DMS114 treated with DMSO at 0.1 percent for 48 hours (cell line): ENCODE data around the gene CREM.
"Not testable (repeated sequence)": the region's sequence is repeated elsewhere in the genome, so short reads cannot be mapped to it uniquely, and the experiment has no call there.

Experiments
- DNase-seq: peaks from one replicate; lab custom pipeline; 2025; ENCODE audit not compliant: unreplicated experiment; lab: John Stamatoyannopoulos, UW

CREM gene

DNA sequence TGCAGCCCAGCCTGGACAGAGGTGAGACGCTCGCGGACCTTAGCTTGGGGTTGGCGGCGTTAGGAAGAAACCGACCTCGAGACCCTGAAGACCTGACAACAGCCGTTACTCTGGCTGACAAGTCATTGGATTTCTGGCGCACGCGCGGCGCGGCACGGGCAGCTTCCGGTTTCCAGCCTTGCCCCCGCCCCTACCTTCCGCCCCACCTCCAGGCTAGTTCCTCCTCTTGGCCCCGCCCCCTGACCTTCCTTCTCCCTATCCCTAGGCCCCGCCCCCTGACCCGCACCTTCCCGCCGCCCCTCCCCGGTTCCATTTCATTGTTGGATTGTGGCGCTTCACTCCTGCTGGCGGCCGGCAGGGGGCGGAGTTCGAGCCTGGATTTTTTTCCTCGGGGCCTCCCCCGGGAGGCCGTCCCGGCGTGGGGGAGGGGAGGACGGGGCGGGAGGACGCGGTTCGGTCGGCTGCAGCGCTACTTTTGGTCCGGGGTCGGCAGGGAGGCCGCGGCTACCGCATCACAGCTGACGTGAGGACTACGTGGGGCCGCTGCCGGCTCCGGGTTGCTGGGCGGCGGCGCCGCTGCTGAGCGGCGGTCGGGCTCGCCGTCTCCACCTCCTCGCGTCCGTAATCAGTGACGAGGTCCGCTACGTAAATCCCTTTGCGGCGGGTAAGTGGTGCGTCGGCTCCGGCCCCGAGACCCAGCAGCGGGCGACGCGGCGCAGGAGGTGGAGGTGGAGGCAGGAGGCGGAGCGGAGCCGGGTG is at the start of gene CREM:
TSS of gene CREM (plus strand) at position 317 of the 759 bp plus-strand sequence. CDS start 10,990 bp downstream, outside the sequence.
- DNase-seq: peak; percentile 98

DNA sequence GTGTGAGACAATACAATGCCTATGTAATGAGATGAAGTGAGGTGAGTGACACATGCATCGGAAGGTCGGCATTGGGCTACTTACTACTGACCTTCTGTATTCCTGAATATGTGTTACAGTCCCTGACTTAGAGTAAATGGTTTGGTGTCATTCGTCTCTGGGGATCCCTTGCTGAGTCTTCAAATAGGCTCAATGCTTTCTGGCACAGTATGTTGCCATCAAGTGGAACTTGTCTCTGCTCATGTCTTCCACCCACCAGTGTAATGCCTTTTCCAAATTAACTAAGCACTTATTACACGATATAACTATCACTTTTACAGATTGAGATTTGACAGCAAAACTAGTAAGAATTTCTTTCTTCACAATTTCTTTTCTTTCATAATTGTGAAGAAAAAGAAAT is 47.4 kb upstream of the CREM start:
- DNase-seq: no peak

DNA sequence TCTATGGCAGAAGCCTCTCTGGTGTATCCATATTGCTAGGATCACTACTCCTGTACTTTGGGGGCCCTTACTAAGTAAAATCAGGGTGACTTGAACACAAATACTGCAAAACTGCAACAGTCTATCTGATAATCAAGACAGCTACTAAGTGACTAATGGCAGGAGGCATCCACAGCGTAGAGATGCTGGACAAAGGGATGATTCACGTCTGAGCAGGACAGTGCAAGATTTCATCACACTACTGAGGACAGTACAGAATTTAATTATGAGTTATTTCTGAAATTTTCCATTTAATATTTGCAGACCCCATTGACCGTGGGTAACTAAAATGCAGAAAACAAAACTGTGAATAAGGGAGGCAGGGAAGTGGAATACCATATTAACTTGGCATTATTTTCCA is 46.9 kb upstream of the CREM start:
- DNase-seq: no peak

DNA sequence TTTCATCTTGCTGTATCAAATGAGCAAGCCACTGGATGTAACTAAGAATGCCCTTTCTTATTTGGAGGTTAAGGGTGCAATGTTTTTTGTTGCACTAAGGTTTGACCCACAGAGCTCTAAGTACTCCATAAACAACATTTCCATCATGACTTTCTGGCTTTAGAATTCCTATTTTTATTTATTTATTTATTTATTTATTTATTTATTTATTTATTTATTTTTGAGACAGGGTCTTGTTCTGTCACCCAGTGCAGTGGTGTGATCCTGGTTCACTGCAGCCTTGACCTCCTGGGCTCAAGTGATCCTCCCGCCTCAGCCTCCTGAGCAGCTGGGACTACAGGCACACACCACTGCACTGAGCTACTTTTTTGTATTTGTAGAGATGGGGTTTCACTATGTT is 46.4 kb upstream of the CREM start:
- DNase-seq: not testable (repeated sequence)

DNA sequence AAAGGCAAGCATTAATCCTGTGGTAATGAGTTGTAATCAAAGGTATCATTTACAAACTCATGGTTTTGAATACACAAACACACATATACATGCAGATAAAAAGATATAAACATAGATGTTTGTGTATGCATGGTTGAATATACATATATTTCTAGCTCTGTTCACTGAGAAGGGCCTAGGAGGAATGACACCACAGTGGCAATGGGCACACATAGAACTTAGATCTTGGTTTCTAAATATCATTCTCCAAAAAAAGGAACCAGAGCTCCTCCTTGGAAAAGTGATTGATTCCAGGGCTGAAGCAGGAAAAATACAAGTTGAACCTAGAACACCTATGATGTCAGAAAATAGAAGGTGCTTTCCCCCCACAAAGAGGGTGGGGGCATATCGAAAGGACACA is 43.4 kb upstream of the CREM start:
- no peak for DNase-seq

DNA sequence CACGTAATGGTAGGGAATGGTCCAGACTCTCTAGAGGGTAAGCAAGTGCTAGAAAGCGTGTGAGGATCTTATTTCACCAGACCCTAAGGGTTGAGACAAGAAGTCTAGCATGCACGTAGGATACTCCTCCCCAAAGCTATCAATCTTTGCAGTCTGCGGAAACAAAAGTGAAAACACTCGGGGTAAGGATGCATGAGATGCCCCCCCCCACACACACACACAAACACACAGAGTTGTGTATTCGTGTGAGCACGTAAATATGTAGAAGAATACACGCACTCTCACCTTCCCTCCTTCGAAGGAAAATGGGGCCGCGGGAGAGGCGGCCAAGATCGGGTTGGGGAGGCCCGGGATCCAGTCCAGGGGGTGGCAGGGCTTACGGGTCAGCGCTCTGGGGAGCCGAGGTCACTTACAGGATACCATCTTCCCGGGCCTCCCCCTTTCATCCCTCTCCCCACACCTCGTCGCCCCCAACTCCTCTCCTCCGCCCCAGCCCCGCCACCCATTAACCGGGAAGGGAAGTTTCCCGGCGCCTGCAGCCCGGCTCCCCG is 37.0 kb upstream of the CREM start:
- DNase-seq: no peak

DNA sequence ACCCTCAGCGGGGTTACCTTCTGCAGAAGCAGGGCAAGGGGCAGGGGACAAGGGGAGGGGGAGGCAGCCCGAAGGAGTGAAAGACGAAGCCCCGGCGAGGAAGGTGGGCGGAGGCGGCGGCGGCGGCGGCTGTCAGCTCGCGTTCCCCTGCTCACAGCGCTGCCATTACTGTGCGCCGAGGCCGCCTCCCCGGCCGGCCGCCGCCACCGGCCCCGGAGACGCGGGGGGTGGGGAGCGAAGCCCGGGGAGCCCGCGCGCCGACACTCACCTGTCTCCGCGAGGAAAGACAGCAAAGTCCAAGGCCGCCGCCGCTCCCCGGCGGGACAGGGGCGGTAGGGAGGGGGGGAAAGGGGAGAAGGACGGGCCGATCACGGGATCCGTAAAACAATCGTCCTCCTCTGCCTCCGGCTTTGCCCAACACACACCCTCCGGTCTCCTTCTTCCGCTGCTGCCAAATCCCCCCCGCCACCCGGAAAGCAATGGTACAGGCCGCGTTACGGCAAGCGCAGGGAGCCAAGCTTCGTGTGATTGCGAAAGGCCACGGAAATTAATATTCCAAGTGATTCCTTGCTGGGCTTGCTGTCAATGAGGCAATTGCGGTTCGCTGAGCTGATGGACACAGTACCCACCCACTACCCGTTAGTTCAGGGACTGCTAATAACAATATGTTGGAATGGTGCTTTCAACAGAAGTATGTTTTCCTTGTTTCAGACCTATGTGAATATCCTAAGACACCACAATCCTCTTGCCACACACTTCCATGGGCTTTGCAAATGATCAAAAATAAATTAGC is 36.3 kb upstream of the CREM start, which contains the start of gene CUL2:
TSS of gene CUL2 (minus strand) at position 180 of the 793 bp plus-strand sequence. CDS start 19,024 bp downstream, outside the sequence.
- peak; percentile 87 for DNase-seq

DNA sequence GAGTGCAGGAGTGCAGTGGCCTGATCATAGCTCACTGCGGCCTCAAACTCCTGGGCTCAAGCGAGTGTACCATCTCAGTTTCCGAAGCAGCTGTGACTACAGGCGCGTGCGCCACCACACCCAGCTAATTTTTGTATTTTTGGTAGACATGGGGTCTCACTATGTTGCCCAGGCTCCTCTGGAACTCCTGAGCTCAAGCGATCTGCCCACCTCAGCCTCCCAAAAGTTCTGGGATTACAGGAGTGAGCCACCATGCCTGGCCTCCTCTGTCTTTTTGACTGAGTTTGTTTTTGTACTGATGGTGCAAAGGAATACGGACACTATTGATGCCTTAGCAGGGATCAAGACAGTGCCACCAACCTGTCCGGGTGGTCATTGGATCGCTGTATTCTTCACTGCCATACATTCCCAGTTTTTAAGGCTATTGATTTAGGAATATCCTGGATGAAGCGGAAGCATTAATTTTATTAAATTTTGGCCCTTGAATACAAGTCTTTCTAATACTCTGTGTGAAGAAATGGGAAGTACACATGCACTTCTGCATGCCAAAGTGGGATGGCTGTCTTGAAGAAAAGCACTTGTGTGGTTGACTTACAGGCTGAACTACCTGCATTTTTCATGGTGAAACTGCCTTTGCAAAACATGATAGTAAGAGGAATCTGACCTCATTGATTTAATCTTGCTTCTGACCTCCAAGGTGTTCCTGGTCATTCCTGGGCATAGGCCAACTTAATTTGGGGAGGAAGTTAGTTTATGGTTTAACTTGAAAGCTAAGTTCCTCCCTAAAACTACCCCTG is 34.5 kb upstream of the CREM start:
- no peak for DNase-seq

DNA sequence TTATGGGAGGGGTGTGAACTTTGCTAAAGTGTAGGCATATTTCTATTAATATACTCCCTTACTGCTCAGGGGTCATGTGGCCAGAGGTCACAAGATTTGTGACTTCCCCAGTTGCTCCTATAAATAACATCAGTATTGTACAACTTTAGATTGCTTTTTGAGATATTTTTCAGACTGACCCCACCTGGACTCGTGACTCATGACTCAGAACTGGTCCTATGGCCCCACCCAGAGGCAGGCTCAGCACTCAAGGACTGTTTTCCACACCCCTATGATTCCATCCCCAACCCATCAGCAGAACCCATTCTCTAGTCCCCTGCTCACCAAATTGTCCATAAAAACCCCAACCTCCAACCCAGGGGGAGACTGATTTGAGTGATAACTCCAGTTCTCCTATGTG is 33.8 kb upstream of the CREM start:
- DNase-seq: no peak

DNA sequence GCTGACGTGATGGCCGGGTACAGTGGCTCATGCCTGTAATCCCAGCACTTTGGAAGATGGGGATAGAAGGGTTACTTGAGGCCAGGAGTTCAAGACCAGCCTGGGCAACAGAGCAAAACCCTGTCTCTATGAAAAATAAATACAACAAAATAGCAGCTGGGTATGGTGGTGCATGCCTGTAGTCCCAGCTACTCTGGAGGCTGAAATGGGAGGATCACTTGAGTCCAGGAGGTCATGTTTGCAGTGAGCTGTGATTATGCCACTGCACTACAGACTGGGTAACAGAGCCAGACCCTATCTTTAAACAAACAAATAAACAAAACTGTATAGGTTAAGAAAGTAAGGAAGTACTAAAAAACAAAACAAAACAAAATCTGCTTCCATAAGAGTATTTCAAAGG is 30.3 kb upstream of the CREM start:
- no peak for DNase-seq

DNA sequence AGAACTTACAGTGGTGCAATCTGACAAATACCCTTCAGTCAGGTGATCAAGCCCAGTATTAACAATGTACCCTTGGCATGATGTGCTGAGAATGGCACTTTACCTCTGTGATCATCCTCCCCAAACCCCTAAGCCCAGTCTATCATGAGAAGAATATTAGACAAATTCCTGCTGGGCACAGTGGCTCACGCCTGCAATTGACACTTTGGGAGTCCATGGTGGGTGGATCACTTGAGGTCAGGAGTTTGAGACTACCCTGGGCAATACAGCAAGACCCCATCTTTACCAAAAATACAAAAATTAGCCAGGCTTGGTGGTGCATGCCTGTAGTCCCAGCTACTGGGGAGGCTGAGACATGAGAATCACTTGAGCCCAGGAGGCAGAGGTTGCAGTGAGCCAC is 29.1 kb upstream of the CREM start:
- DNase-seq: no peak

DNA sequence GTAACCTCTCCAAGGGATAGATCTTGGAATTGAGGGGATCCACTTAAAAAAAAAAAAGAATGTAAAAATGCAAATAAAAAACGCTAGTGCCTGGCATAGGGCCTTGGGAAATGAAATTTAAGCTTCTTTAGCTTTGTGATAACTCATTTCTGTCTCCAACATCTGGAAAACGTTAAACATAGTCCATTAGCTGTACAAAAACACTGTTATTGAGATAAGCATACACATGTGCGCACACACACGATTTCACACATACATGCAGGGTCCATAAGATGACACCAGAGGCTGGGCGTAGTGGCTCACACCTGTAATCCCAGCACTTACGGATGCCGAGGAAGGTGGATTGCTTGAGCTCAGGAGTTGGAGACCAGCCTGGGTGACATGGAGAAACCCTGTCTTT is 22.8 kb upstream of the CREM start:
- DNase-seq: no peak

DNA sequence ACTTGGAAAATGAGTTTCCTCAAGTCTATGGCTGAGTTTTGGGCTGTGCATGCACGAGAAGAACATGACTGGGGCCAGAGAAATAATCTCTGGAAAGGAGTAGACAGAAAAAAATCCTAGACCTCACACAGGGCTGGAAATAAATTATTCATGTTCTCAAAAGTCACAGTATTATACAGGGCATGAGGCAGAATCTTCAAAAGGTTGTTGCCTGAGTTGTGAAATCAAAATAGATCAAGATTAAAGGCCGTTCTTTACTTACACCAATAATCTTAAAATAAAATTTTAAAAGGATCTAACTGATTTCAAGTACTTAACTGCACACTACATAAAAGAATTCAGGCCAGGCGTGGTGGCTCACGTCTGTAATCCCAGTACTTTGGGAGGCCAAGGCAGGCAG is 14.1 kb upstream of the CREM start:
- no peak for DNase-seq

DNA sequence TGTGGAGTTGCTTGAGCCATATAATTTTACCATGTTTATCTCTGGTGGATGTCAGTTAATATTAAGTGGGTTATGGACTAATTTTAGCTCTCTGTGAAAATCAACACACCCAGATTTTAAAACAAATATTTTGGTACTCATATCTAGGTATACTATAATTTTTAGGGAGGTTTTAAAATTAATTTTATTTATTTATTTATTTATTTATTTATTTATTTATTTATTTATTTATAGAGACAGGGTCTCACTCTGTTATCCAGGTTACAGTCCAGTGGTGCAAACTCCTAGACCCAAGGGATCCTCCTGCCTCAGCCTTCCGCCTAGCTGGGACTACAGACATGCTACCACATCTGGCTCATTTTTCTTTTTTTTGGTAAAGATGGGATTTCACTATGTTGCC is 7.3 kb upstream of the CREM start:
- no peak for DNase-seq

DNA sequence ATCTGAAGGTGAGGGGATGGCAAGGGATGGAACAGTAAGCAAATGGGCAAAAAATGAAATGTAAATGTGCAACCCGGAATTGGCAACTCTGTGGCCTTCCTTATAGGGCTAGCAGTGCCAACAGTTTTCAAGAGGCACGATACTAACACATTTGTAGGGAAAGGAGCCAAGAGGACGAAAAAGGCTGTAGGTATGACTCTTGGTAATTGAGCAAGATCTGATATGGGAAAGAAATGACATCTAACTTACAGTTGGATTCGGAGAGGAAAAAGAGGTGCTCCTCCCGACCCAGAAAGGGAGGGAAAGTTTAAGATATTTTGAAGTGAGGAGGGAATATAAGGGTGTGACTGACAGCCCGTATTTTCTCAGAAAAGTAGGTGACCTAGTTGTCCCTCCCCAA is 2.1 kb upstream of the CREM start:
- DNase-seq: no peak

DNA sequence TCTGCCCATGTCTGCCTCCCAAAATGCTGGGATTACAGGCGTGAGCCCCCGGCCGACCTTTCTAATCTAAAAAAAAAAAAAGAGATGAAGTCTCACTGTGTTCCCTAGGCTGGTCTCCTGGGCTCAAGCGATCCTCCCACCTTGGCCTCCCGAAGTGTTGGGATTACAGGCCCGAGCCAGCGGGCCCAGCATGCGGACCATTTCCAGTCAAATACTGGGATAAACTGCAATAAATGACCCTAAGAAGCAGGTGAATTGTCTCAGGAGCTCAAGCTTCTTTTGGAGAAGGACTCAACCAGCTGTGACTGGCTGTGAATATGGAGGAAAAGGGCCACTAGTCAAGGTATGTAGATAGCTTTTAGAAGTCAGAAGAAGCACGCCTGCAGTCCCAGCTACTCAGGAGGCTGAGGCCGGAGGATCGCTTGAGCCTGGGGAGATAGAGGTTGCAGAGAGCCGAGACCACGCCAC is 550 bp upstream of the CREM start:
- DNase-seq: no peak

DNA sequence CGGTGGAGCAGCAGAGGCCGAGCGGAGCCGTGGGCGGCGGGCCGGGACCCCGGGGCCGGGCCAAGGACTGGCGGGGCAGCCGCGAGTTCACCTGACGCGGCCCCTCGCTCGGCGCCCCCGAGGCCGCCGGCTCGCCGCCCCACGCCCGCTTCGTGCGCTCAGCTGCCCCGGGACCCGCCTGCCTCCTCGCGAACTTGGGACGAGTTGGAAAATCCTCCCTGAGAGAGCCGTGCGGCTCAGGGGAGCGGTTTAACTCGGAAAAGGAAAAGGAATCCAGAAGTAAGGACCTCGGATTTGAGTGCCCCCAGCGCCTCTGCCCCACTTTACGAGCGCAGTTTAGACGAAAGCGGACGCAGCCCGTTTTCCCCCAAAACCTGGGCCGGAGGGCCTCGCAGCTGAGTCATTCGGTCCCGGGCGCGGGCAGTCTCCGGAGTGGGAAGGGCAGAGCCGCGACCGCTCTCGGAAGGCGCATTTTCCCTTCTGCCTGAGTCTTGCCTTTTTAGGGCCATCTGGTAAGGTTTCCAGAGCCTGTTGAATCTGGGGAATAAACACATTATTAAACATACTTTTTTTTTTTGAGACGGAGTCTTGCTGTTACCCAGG is 744 bp downstream of the CREM start:
- DNase-seq: no peak

DNA sequence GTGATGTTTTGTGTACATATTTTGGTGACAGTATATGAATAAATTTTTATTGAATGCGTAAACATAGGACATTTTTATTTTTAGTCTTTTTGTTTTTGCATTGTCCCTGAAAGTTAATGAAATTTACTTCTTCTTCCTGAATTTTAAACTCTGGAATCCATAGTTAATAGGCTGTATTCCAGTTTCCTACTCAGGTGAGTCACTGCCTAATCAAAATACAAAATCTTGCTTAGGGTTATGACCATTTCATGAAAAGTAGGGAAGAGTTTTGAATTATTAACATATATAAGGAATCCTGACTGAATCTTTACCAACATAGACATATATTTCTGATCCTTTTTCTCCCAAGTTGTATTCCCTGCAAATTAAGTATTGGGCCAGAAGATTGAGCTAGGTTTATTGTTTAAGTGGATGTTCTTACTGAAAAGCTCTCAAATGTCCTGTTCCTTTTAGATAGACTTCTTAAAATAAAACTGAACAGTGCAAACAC is 2.6 kb downstream of the CREM start:
- no peak for DNase-seq

DNA sequence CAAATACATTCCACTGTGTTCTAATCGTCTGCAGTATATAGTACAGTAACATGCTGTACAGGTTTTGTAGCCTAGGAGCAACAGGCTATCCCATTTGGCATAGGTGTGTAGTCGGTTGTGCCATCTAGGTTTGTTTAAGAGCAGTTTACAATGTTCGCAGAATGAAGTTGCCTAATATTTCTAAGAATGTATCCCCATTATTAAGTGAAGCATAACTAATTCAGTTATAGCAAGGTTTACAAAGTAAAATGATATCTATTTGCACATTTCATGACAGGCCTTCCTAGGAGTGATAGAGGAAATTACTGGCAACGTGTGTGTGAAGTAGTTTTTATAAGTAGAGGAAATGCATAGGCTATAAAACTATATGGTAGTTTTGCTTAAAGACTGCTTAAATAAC is 4.0 kb downstream of the CREM start:
- DNase-seq: no peak

DNA sequence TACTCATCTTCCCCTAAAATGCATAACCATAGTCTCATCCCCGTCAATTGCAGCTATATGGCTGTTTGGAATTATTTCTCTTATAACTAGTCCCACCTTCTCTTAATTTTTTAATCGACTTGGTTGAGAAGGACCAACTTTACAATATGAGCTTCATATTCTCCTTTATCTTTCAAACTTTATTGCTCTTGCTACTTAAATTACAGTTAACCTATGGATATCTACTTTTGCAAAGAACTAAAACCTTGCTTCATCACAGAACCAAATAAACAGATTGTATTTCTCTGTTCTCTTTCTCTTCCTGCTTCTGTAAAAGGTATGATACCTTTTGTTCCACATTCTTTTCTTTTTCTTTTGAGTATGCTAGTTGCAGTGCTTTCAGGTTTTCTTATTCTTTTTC is 6.1 kb downstream of the CREM start:
- no peak for DNase-seq

DNA sequence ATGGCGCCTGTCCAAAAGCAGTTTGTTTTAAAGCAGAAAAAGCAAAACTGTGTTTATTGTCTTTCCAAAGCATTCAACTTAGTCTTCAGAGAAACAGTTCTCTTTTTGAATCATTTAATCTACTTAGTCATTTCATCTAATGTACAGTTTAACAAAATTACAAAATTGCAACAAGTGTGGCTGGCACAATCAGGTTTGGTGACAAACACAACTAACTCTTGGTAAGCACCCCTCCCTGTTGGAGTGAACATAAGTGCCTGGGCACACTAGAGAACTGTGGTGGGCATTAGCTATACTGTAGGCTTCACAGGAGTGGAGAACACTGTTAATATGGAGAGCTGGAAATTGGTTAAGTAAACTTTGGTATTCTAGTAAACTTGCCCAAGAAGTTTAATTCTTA is 6.9 kb downstream of the CREM start:
- no peak for DNase-seq
